HG03571 (cell line): ENCODE measurements around the gene UNC5B.

Source experiments
- ATAC-seq: cut with Tn5 transposase; IDR thresholded peaks from one replicate; pipeline ENCODE4 v1.9.1; 2021; ENCODE audit not compliant: unreplicated experiment

UNC5B gene

GRCh38 chr10:71222601-71223346, 10.4 kb downstream of the UNC5B start:
- no peak for ATAC-seq

GRCh38 chr10:71223347-71224058, 11.1 kb downstream of the UNC5B start:
- ATAC-seq = no peak

DNA sequence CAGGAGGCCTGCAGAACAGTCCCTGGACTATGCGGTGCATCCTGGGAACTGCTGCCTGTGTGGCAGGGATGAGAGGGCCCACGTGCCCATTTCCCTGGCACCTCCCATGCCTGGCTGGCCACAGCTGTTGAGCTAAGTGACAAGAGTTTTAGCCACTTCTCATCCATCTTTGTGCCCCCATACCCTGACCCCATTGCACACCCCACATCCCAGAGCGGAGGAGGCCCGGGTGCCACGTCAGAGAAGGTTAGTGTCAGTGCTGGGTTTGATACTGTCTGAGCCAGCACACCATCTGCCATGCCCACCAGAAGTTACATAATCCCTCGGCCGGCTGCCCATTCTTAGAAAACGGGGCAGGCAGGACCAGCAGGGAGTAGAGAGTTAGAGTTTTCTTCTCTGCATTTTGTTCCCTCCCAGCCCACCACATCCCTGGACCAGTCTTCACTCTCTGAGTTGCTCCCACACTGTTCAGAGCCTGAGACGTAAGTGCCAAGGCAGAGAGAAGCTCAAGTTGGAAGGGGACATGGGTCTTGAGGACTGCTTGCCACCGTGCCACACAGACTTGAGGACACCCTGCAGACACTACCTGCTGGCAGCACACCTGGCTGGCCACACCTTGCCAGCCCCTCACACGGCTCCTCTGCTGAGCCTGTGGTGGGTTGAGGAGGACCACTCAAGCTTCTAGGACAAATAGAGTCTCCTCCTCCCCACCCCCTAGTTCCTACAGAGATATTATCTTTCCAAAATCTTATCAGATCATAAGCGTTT, 13.1 kb downstream of the UNC5B start:
- ATAC-seq = no peak

GRCh38 chr10:71228875-71229675, 16.7 kb downstream of the UNC5B start:
- no peak for ATAC-seq

- no peak for ATAC-seq
Observed at GRCh38 chr10:71229726-71230655, 17.6 kb downstream of the UNC5B start.

DNA sequence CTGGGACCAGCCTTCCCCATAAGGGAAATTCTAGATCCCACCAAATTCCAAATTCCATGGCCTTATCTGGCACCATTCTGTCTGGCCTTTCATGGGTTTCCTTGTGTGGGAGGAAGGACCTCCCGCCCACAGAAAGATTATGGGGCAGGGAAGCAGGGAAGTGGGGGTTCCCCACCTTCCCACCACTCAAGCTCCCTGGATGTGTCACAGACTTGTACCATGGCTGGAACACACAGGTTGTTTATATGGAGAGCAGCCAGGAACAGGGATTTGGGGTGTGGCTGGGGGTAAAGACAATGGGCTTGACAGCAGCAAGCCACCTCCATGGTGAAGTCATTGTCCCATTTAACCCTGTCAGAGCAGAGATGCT, 18.3 kb downstream of the UNC5B start:
- no peak for ATAC-seq

GRCh38 chr10:71231206-71231605, 18.8 kb downstream of the UNC5B start:
- ATAC-seq = no peak

DNA sequence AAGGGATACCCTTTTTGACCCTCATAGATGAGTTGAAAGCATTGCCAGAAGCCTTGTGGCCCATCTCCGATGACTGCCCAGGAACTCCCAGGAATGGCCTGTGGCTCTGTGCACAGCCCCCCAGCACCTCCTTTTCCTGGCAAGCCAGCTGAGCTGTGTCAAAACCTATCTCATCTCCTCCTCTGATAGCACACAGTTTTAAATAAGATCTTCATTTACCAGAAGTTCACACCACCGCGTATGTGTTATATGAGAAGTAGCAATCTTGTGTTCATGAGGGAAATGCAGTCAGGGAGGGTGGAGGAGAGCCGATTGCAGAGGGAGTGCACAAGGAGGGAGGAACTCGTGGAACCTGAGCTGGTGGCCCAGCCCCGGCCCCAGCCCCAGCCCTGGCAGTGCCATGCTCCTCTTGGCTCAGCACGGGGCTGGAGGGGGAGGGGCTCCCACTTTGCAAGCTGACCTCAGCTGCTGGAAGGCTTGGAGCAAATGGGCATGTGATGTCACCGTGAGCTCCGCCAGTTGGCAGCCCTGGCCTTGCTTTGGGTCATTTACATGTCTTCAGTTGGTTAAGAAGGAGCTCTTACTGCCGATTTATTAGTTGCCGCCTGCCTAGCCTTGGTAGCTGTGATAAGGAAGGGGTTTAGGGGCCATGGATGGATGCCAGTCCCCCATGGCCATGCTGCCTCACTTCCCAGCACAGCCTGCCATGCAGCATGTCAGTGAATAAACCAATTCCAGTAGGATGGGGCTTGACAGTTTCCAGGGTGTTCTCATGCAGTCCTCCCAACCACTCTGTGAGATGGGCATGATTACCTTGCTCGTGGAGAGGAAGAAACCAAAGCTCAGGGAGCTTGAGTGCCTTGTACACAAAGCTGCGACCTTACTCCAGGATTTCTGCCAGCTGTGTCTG, 20.0 kb downstream of the UNC5B start:
- ATAC-seq = no peak

- no peak for ATAC-seq
Observed at GRCh38 chr10:71233482-71233892, 21.1 kb downstream of the UNC5B start.

DNA sequence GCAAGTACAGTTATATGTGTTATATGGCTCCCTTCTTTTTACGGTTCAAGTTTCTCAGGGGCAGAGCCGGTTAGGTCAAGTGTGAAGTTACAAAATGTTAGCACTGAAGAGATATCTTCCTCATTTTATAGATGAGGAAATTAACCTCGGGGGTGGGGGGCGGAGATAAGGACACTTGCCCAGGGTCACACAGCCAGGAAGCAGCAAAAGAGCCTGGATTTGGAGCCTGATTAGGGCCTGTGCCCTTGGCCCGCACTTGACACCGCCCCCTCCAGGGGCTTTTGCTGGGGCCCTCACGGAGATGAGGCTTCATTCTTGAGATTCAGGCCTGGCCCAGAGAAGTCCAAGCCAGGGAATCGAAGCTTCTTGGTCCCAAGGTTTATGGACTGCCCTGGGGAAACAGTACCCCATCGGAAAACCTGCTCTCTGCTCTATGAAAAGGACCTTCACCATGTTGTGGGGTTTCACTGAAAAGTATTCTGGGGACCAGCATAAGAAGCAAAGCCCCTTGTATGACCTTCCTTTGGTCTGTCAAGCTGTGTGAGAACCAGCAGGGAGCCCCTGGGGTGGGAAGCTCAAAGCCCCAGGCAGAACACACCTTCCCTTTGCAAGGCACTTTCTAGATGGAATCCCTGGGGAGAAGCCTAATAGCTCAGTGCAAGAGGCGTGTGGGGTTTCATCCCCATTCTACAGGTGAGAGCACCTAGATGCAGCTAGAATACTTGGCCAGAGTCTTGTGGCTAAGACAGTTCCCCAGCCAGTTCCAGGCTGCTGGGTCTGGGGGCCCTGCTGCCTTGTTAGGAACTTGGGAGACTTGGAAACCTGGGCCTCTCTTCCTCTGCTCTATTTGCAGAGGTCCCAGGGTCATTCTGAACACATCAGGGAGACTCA, 21.9 kb downstream of the UNC5B start:
- ATAC-seq = no peak

- no peak for ATAC-seq
Observed at GRCh38 chr10:71234970-71235685, 22.8 kb downstream of the UNC5B start.

GRCh38 chr10:71235808-71236207, 23.4 kb downstream of the UNC5B start:
- ATAC-seq = no peak

DNA sequence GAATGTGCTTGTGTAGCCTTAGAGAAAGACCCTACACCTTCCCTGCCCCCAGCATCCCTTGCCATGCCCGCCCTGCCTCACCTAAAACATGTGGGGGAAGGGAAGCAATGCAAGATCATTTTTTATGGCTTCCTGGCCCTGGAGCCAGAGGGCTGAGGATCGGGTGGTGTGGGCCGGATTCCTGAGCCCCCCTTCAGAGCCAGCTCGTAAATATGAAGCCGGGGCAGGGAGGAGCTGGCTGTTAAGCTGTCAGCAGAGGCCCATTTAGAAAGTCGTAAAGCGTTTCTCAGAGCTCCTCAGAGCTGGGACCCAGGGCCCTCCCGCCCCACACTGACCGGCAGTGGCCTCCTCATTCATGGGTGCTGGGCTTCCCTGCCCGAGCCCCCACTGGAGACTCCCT, 23.9 kb downstream of the UNC5B start:
- no peak for ATAC-seq

- ATAC-seq = no peak
Observed at GRCh38 chr10:71236822-71237682, 24.7 kb downstream of the UNC5B start.

DNA sequence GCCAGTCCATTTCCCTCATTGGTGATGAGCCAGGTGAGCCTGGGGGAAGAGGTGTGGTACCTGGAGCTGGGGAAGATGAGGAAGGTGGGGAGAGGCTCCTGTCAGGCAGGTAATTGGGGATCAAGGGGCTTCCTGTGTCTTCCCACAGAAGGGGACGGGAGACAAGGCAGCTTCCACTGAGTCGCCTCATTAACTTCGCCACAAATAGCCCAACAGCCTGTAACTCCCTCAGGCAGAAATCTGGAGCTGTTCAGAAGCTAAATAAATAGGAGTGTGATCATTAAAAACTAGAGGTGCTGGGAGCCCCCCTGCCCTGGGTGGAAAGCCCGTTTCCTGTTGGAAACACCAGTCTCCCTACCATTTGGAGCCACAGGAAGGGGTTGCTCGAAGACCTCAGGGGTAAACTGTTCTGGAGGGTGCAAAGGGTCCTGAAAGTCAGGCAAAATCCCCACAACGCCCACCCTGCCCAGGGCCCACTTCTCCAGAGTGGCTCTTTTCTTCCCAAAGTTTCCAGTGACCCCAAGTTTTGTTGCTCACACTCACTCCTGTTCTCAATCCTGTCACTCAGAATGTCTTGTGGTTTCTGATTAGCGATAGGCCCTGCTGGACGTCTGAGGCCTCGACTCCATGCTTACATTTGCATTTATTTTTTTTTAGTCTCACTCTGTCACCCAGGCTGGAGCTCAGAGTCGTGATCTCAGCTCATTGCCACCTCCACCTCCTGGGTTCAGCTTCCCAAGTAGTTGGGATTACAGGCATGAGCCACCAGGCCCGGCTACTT, 25.7 kb downstream of the UNC5B start:
- no peak for ATAC-seq

GRCh38 chr10:71238626-71239025, 26.3 kb downstream of the UNC5B start:
- no peak for ATAC-seq
